Body of pancreas (tissue), 4 donors: ENCODE results near the gene FAM234B. TPM values are rescaled to one million over a fixed set of nuclear protein-coding genes. Genes with fewer than 3 reads are reported as not detected.

Source experiments
- ATAC-seq: fragments of 150-250 bp; one replicate; pipeline ENCODE4 v1.9.1; 2016
- DNase-seq, 4 donors: peaks; one replicate each; pipeline ENCODE4 v3.0.0-alpha.2; 2019
- H3K27ac ChIP-seq, 4 donors: fragments of 200-600 bp; sonication (generic); 1 replicate in 3 of 4; 2 replicates in 1 of 4; pipeline versions ENCODE4 v1.5.1 to v1.6.1; 2016 to 2019; ENCODE audit warnings: mild to moderate bottlenecking in 1 of 4, mixed read lengths in 1 of 4, moderate library complexity in 1 of 4
- H3K27me3 ChIP-seq, 2 donors: fragments of 200-600 bp; sonication (generic); one replicate each; pipeline ENCODE4 v1.6.0; 2016; ENCODE audit warnings: mild to moderate bottlenecking in 1 of 2
- H3K36me3 ChIP-seq, 2 donors: fragments of 200-600 bp; sonication (generic); replicated peaks in 1 of 2; 2 replicates each; pipeline ENCODE4 v1.5.1; 2016; ENCODE audit warnings: low read depth in 2 of 2; ENCODE audit not compliant: insufficient read depth in 1 of 2
- H3K4me1 ChIP-seq: fragments of 200-600 bp; sonication (generic); one replicate; pipeline ENCODE4 v1.6.0; 2016
- H3K4me3 ChIP-seq, 2 donors: fragments of 200-600 bp; sonication (generic); 1 replicate in 1 of 2; 2 replicates in 1 of 2; pipeline ENCODE4 v1.5.1; 2016 to 2019
- H3K9me3 ChIP-seq, 3 donors: fragments of 200-600 bp; sonication (generic); 1 replicate in 2 of 3; 2 replicates in 1 of 3; pipeline ENCODE4 v1.5.1; 2016
- CTCF ChIP-seq, 7 experiments: fragments of 450-650 bp in 4 of 7; fragments of 200-600 bp in 3 of 7; sonication (generic) in 3 of 7; IDR thresholded peaks; one replicate each; pipeline ENCODE4 v1.5.1; 2016 to 2019; ENCODE audit warnings: antibody characterized with exemption in 7 of 7
- POLR2A ChIP-seq, 3 donors: fragments of 450-650 bp; IDR thresholded peaks; one replicate each; pipeline ENCODE4 v1.6.1; 2016; ENCODE audit warnings: antibody characterized with exemption in 3 of 3, mild to moderate bottlenecking in 2 of 3
- WGBS, 2 donors: methylation state at CpG; one replicate each; pipeline ENCODE4 v1.1.5; 2017; 5-methylcytosine and 5-hydroxymethylcytosine counted together
- intact Hi-C: fragments of 100-400 bp; cut with DNase I; formaldehyde crosslinking; loops from one replicate; pipeline ENCODE4 v1.15.1; 2023
- total RNA-seq, 2 donors: library from RNA; depleted of rRNA; stranded (reverse); fragments of >200 nt; gene quantifications; one replicate each; pipeline ENCODE4 v1.1.0, GENCODE V29; 2016

Gene FAM234B
- total RNA-seq, 2 donors from 2014 or later: 8.0 to 9.6 TPM

- Histone ChIP-seq H3K4me3 (no peak overlapping the region), H3K36me3 (no peaks in the 10 kb centered on the region), H3K9me3 (no peaks in the 10 kb centered on the region), H3K4me1 (no peaks in the 10 kb centered on the region), H3K27me3 (no peaks in the 10 kb centered on the region), H3K27ac (no peak overlapping the region)
- no peak for TF ChIP-seq POLR2A (IDR thresholded peaks at IDR 0.05)
- intact Hi-C loops: no loop called here
- DNase-seq (no peak), ATAC-seq (no peak)
- 90 to 93% methylated on average over 11 of the region's 11 CpGs for WGBS, 2 donors
Observed at GRCh38 chr12:13084898-13085640, 40.9 kb downstream of the FAM234B start.

GRCh38 chr12:13085968-13086686 is 41.9 kb downstream of the FAM234B start:
- DNase-seq (no peak), ATAC-seq (no peak)
- H3K9me3 ChIP-seq: no peaks in the 10 kb centered on the region
- TF ChIP-seq CTCF (IDR thresholded peaks at IDR 0.05) (no peak), POLR2A (IDR thresholded peaks at IDR 0.05) (no peak)
- no peaks in the 10 kb centered on the region for H3K36me3 ChIP-seq
- no peak overlapping the region for H3K27ac ChIP-seq
- WGBS, 2 donors: 74 to 80% methylated on average over 5 to 7 of the region's 7 CpGs
- intact Hi-C loops: no loop called here
- H3K4me3 ChIP-seq: no peak overlapping the region
- H3K4me1 ChIP-seq: no peaks in the 10 kb centered on the region
- H3K27me3 ChIP-seq: no peaks in the 10 kb centered on the region

DNA sequence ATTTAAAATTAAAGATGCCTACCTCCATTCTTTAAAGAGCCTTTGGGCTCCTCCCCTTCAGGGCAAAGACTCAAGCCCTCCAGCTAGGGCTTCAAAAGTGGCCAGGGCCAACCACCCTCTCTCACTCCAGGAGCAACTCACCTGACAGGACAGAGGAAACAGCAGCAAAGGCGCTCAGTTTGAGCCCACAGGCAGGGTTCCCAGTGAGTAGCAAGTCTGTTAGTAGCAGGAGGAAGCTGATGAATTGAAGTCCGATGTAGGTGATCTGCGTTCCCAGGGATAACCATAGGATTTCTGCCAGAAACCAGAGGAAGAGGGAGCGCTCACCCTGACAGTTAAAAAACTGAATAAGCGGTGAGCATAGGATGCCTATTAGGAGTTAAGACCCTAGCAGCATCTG is 43.6 kb downstream of the FAM234B start:
- WGBS, 2 donors: 73 to 79% methylated on average over 5 of the region's 5 CpGs
- no peak for DNase-seq
- Histone ChIP-seq H3K27ac (no peak overlapping the region), H3K9me3 (no peaks in the 10 kb centered on the region), H3K27me3 (no peaks in the 10 kb centered on the region), H3K4me3 (no peak overlapping the region), H3K4me1 (peaks cover 8% of the 10 kb centered on the region), H3K36me3 (no peaks in the 10 kb centered on the region)
- ATAC-seq: no peak
- intact Hi-C loops: no loop called here
- TF ChIP-seq POLR2A (IDR thresholded peaks at IDR 0.05) (no peak), CTCF (IDR thresholded peaks at IDR 0.05) (no peak)

- no peaks in the 10 kb centered on the region for H3K36me3 ChIP-seq
- no peak for DNase-seq
- ATAC-seq: no peak
- WGBS, 2 donors: 82 to 92% methylated on average over 4 of the region's 4 CpGs
- peaks cover 11% of the 10 kb centered on the region for H3K4me1 ChIP-seq
- H3K27me3 ChIP-seq: no peaks in the 10 kb centered on the region
- intact Hi-C loops: no loop called here
- no peak overlapping the region for H3K27ac ChIP-seq
- H3K4me3 ChIP-seq: no peak overlapping the region
- no peak for TF ChIP-seq CTCF (IDR thresholded peaks at IDR 0.05)
- no peak for TF ChIP-seq POLR2A (IDR thresholded peaks at IDR 0.05)
- no peaks in the 10 kb centered on the region for H3K9me3 ChIP-seq
Observed at GRCh38 chr12:13088496-13088895, 44.3 kb downstream of the FAM234B start.

DNA sequence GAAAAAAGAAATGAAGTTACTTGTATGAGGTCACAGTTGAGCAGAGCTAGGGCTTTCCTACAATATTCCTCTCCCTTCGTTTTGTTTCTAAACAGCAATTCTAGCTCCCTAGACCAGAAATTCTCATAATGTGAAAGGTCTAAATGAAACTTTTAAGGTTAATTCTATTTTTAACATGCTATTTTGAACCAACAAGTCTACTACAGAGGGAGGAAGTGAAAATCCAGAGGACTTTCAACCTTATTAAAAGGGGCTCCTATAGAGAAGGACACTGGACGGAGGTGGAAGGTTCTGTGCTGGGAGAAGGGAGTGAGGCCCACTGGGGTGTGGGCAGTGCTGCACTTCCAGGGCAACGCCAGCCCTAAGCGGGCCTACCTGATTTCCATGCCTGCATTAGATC is 45.9 kb downstream of the FAM234B start:
- H3K36me3 ChIP-seq: no peaks in the 10 kb centered on the region
- WGBS, 2 donors: 87 to 93% methylated on average over 4 of the region's 4 CpGs
- no peaks in the 10 kb centered on the region for H3K9me3 ChIP-seq
- H3K4me3 ChIP-seq: no peak overlapping the region
- DNase-seq: no peak
- no peak overlapping the region for H3K27ac ChIP-seq
- peaks cover 17% of the 10 kb centered on the region for H3K4me1 ChIP-seq
- ATAC-seq: no peak
- H3K27me3 ChIP-seq: no peaks in the 10 kb centered on the region
- intact Hi-C loops: loop anchor here (10.0 kb wide), 1 partner anchor 115 kb away; no protein-coding TSS in a partner anchor
- TF ChIP-seq POLR2A (IDR thresholded peaks at IDR 0.05) (no peak), CTCF (IDR thresholded peaks at IDR 0.05) (no peak)
